IPS-20b (cell line): ENCODE measurements around the gene SIGLEC15.

Source experiments
- H3K27ac ChIP-seq: one replicate; pipeline ENCODE4 v1.5.1; 2013; ENCODE audit warnings: low read length
- H3K27me3 ChIP-seq: 2 replicates; pipeline ENCODE4 v1.6.1; 2013; ENCODE audit warnings: mild to moderate bottlenecking, low read length, inconsistent platforms; ENCODE audit not compliant: insufficient read depth
- H3K36me3 ChIP-seq: 2 replicates; pipeline ENCODE4 v1.6.1; 2013; ENCODE audit warnings: low read depth, mild to moderate bottlenecking, inconsistent platforms, low read length, moderate library complexity; ENCODE audit not compliant: insufficient read depth
- H3K4me1 ChIP-seq: 2 replicates; pipeline ENCODE4 v1.6.1; 2013; ENCODE audit warnings: mild to moderate bottlenecking, control low read depth, inconsistent platforms, low read length, moderate library complexity; ENCODE audit not compliant: insufficient read depth
- H3K4me3 ChIP-seq: 2 replicates; pipeline ENCODE4 v1.5.1; 2013; ENCODE audit warnings: mild to moderate bottlenecking, low read length, inconsistent platforms
- H3K9ac ChIP-seq: 2 replicates; pipeline ENCODE4 v1.6.1; 2013; ENCODE audit warnings: low read depth, mild to moderate bottlenecking, inconsistent platforms, low read length, moderate library complexity
- H3K9me3 ChIP-seq: 2 replicates; pipeline ENCODE4 v1.6.1; 2013; ENCODE audit warnings: mild to moderate bottlenecking, low read depth, low read length, inconsistent platforms; ENCODE audit not compliant: insufficient read depth

SIGLEC15 gene, protein sequence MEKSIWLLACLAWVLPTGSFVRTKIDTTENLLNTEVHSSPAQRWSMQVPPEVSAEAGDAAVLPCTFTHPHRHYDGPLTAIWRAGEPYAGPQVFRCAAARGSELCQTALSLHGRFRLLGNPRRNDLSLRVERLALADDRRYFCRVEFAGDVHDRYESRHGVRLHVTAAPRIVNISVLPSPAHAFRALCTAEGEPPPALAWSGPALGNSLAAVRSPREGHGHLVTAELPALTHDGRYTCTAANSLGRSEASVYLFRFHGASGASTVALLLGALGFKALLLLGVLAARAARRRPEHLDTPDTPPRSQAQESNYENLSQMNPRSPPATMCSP

DNA sequence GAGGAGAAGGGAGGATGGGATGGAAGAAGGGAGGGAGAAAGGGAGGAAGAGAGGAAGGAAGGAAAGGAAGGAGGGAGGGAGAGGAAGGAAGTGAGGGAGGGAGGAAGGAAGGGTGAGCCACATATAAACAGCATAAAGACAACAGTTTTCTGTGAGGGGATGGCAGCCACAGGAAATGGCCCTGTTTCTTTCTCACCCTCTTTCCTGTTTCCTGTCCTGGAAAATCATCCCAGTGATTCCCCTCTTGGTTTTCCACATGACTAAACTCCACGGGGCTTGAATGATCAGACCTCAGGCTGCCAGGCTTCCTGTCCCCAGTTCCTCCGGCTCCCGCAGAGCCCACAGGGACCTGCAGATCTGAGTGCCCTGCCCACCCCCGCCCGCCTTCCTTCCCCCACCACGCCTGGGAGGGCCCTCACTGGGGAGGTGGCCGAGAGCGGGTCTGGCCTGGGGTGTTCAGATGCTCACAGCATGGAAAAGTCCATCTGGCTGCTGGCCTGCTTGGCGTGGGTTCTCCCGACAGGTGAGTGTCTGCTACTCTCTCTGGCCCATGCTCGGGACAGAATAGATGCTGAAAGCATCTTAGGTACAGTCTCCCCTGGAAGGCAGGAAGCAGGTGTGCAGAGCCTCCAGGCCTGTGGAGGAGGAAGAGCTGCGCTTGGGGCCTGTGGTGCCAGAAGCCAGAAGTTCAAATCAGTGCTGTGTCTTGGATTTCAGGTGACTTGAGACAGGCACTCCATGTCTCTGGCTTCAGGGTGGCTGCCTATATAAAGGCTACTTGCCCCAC lies at the start of gene SIGLEC15:
Gene SIGLEC15, plus strand, starts transcription at position 418 of the 787 bp plus-strand sequence. Its CDS starts 54 bp downstream, at position 472.
- no peaks in the 10 kb centered on the region; the same call in 1 of the 2 replicates for H3K4me1 ChIP-seq
- no peak within 1 kb of the TSS for H3K9ac ChIP-seq
- H3K4me3 ChIP-seq, result no peak within 1 kb of the TSS
- H3K9me3 ChIP-seq, result no peaks in the 10 kb centered on the region
- no peaks in the 10 kb centered on the region for H3K27me3 ChIP-seq
- H3K36me3 ChIP-seq, result no peaks in the 10 kb centered on the region
- H3K27ac ChIP-seq, result no peak within 1 kb of the TSS

DNA sequence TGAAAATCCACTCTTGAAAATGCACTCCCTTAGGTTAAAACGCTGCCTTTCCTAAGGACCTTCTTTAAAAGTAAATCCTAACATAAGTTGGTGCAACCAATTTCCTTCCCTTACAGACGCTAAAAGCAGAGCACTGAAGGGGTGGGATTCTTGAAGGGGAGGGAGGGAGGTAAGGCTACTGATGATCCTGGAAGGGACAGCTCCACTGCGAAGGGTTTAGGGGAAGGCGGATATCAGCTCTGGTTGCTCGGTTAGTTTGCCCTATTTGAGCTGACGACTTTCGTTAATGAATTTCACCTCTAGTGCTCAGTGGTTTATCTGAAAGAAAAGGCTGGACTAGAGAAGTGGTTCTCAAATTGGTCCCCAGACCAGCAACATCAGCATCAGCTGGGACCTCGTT lies 49.7 kb upstream of the SIGLEC15 start:
- no peaks in the 10 kb centered on the region for H3K4me1 ChIP-seq
- H3K9me3 ChIP-seq, result no peaks in the 10 kb centered on the region
- no peaks in the 10 kb centered on the region for H3K36me3 ChIP-seq
- H3K9ac ChIP-seq, result no peak overlapping the region
- no peak overlapping the region; the same call in 1 of the 2 replicates for H3K4me3 ChIP-seq
- no peak overlapping the region for H3K27ac ChIP-seq
- H3K27me3 ChIP-seq, result no peaks in the 10 kb centered on the region

DNA sequence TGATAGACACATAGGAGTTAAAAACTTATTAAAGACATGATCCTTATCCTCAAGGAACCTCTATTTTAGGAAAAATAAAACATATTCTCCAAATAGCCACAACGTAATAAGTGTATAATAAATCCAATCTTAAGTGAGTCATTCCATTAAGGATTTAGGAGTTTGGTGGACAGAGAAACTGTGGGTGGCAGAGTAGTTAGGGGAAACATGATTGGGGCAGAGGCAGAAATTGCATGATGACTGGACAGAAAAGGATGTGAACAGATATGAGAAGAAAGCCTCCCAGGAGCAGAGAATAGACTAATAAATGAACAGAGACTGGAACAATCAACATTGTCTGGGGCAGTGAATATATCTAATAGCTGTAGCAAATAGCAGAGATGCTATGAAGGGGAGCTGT lies 48.1 kb upstream of the SIGLEC15 start:
- Histone ChIP-seq H3K4me1 (no peaks in the 10 kb centered on the region), H3K4me3 (no peak overlapping the region), H3K27me3 (no peaks in the 10 kb centered on the region), H3K36me3 (no peaks in the 10 kb centered on the region), H3K27ac (no peak overlapping the region), H3K9ac (no peak overlapping the region), H3K9me3 (no peaks in the 10 kb centered on the region)

DNA sequence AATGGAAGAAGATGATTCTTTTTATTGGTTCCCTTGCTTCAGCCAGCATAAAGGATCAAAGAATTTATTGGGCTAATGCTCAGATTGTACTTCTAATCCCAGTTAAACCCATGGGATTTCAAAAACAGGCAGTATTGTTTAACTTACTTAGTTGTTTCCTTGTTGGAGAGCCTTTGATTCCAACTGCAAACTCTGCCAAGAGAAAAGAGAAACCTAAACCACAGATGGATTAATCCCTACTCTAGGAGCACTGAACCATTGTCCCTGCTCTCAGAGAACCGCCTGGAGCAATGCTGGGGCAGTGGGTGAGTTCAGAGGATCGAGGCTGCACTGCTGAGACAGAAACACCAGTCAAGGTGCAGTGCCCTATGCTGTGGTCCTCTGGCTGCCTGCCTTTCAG lies 44.9 kb upstream of the SIGLEC15 start:
- Histone ChIP-seq H3K27me3 (no peaks in the 10 kb centered on the region), H3K9ac (no peak overlapping the region), H3K4me1 (peaks cover 7% of the 10 kb centered on the region; the same call in 1 of the 2 replicates), H3K36me3 (no peaks in the 10 kb centered on the region), H3K4me3 (no peak overlapping the region), H3K27ac (no peak overlapping the region), H3K9me3 (no peaks in the 10 kb centered on the region)

DNA sequence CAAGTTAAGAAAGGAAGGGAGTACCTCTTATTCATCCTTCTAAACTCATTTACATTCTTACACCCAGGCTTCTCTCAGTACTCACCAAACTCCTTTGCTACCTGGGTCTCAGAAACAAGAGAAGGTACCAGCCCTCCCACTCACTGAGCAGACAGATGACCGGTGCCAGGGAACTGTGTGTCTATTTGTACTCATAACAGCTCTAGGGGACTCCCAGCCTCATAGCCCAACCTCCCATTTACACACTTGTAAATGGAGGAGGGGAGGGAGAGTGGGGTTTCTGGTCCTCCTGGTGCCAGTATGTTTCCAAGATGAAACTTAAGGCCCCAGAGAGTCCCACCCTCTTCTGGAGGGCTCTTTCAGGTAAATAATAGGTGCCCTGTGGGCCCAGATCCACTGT lies 42.8 kb upstream of the SIGLEC15 start:
- no peak overlapping the region for H3K9ac ChIP-seq
- H3K4me1 ChIP-seq, result peaks cover 7% of the 10 kb centered on the region; the same call in 1 of the 2 replicates
- H3K9me3 ChIP-seq, result no peaks in the 10 kb centered on the region
- no peaks in the 10 kb centered on the region for H3K27me3 ChIP-seq
- no peak overlapping the region for H3K27ac ChIP-seq
- no peak overlapping the region for H3K4me3 ChIP-seq
- no peaks in the 10 kb centered on the region for H3K36me3 ChIP-seq

DNA sequence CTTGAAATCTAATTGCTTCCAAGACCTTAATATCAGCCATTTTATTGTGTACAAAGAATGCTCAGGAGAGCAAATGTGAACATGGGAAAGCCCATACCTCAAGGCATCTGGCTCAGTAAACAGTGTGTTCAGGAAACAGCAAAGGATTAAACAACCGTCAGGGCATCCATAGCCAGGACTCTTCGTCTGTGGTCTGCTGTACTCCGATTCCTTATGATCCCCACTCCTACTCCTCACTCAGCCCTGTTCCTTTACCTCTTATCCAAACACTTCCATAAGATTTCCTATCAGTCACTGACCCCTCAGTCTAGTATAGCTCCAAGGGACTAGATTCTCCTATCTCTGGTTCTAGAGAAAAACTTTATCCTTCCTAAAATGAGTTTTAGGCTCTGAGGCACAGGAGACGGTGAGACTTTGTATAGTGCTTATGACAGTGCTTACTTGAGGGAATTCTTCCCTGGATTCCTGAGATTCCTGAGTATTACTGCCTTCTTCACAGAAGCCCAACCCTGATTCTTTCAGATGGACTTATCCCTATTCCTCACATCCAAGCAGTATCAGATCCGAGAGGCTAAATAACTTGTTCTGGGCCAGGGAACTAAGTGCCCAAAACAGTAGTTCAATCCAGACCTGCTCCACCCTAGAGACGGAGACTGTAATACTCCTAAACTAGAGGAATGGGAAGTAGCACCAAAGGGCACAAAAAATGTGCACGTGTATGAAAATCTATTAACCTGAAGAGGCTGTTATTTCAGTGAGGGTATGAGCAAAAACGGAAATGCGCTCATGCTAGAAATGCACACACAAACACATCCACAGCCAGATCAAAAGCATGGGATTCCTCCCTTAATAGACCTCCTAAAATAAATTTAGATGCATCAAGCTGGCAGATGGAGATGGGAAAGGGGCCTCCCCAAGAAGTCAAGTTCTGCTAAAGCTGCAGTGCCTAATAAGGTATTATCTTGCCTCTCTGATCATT lies 42.1 kb upstream of the SIGLEC15 start:
- no peaks in the 10 kb centered on the region for H3K9me3 ChIP-seq
- H3K4me1 ChIP-seq, result peaks cover 7% of the 10 kb centered on the region; the same call in 1 of the 2 replicates
- H3K9ac ChIP-seq, result no peak overlapping the region
- no peak overlapping the region for H3K4me3 ChIP-seq
- no peaks in the 10 kb centered on the region for H3K27me3 ChIP-seq
- H3K27ac ChIP-seq, result no peak overlapping the region
- no peaks in the 10 kb centered on the region for H3K36me3 ChIP-seq

DNA sequence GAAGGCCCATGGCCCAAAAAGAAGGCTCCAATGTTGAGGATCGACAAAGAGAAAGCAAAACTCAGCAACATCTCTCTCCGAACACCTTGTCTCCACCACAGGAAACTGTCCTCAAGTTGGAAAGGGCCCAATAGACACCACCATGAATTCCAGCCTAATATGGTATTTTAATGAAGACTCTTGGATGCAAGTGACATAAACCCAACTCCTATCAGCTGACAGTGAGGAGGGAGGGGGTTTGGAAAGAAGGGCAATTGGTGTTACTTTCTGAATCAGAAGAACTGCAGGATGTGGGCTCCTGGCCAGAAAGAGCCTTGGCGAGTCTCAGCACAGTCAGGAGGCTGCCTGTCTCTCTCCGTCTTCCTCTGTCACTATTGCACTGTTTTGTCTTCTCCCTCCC lies 40.3 kb upstream of the SIGLEC15 start:
- Histone ChIP-seq H3K27me3 (no peaks in the 10 kb centered on the region), H3K9ac (no peak overlapping the region), H3K4me1 (peaks cover 7% of the 10 kb centered on the region; the same call in 1 of the 2 replicates), H3K36me3 (no peaks in the 10 kb centered on the region), H3K27ac (no peak overlapping the region), H3K4me3 (no peak overlapping the region), H3K9me3 (no peaks in the 10 kb centered on the region)

DNA sequence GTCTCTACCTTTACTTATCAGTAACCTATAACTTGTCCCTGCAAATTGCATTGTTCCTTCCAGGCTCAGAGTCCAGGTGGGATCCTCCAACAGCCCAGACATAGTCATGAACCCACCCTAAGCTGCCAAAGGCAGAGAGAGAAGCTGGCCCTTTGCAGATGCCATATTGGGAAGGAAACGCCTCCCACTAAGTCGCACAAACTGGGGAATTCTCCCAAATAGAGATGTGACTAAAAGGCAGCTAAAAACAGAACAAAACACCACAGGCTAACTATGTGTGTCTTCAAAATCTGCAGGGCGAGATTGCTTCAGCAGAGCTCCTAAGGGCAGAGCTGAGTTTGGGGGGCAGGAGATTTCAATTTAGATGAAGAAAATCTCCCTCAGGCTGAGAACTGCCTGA lies 38.5 kb upstream of the SIGLEC15 start:
- no peak overlapping the region for H3K4me3 ChIP-seq
- no peaks in the 10 kb centered on the region for H3K36me3 ChIP-seq
- H3K27ac ChIP-seq, result no peak overlapping the region
- no peak overlapping the region for H3K9ac ChIP-seq
- H3K9me3 ChIP-seq, result no peaks in the 10 kb centered on the region
- no peaks in the 10 kb centered on the region for H3K27me3 ChIP-seq
- H3K4me1 ChIP-seq, result peaks cover 7% of the 10 kb centered on the region; the same call in 1 of the 2 replicates

DNA sequence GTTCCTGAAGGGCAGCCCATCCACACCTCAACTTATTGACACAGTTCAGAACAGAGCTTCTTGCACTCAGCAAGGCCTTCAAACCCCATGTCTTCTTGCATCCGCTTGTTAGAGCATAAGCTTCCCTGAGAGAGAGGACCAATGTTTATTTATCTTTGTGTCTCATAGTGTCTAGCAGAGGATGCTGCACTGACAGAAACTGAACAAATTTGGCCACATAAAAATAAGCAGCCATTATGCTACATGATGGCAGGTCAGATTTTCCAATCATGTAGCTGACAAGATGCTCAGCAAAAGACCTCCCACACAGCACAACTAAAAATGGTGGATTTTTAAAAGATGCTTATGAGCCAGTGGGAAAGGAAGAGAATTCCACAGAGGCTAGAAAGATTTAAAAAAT lies 38.1 kb upstream of the SIGLEC15 start:
- Histone ChIP-seq H3K27me3 (no peaks in the 10 kb centered on the region), H3K4me3 (no peak overlapping the region), H3K4me1 (peaks cover 7% of the 10 kb centered on the region; the same call in 1 of the 2 replicates), H3K9ac (no peak overlapping the region), H3K9me3 (no peaks in the 10 kb centered on the region), H3K27ac (no peak overlapping the region), H3K36me3 (no peaks in the 10 kb centered on the region)

DNA sequence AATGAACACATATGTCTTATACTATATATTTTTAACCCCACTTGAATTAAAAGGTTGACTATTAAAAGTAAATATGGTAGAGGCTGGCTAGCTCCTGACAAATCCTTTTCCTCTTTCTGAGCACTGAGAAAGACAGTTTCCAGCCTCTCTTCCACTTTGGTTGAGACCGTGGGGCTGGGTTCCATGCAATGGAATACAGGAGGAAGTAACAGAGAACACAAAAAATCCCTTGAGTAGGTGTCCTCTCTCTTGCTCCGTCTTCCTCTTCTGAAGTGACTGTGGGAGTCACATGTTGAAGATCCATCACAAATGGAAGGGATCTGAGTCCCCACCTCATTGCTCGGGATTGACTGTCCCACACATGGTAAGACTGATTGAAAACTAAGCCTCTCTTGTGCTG lies 36.6 kb upstream of the SIGLEC15 start:
- Histone ChIP-seq H3K9me3 (no peaks in the 10 kb centered on the region), H3K9ac (no peak overlapping the region), H3K4me1 (0 out of 2 replicates have a peak, but pooled peaks cover 4% of the 10 kb centered on the region), H3K4me3 (no peak overlapping the region), H3K36me3 (no peaks in the 10 kb centered on the region), H3K27me3 (no peaks in the 10 kb centered on the region), H3K27ac (no peak overlapping the region)
